ENCODE data around the gene PPP1R15B.

The PPP1R15B gene

GRCh38 chr1:204448344-204448964 lies 36.8 kb upstream of the PPP1R15B start:
- no peak overlapping the region for H3K4me3 ChIP-seq (replicated peaks; ENCODE audit: insufficient read depth, low read length)
- H3K27ac ChIP-seq (replicated peaks): no peak overlapping the region
- peak in 1 of 2 experiments; percentile 57 for DNase-seq (ENCODE audit: low read depth in 1 of 2, low spot score in 1 of 2)

GRCh38 chr1:204447736-204448135 lies 36.1 kb upstream of the PPP1R15B start:
- Histone ChIP-seq H3K27ac (replicated peaks) (no peak overlapping the region), H3K27me3 (ENCODE audit: insufficient read depth, poor library complexity, severe bottlenecking) (no peaks in the 10 kb centered on the region), H3K4me3 (replicated peaks; ENCODE audit: insufficient read depth, low read length) (no peak overlapping the region)
- no peak for DNase-seq (ENCODE audit: low read depth in 1 of 2, low spot score in 1 of 2)
- TF ChIP-seq, protein P1, sequence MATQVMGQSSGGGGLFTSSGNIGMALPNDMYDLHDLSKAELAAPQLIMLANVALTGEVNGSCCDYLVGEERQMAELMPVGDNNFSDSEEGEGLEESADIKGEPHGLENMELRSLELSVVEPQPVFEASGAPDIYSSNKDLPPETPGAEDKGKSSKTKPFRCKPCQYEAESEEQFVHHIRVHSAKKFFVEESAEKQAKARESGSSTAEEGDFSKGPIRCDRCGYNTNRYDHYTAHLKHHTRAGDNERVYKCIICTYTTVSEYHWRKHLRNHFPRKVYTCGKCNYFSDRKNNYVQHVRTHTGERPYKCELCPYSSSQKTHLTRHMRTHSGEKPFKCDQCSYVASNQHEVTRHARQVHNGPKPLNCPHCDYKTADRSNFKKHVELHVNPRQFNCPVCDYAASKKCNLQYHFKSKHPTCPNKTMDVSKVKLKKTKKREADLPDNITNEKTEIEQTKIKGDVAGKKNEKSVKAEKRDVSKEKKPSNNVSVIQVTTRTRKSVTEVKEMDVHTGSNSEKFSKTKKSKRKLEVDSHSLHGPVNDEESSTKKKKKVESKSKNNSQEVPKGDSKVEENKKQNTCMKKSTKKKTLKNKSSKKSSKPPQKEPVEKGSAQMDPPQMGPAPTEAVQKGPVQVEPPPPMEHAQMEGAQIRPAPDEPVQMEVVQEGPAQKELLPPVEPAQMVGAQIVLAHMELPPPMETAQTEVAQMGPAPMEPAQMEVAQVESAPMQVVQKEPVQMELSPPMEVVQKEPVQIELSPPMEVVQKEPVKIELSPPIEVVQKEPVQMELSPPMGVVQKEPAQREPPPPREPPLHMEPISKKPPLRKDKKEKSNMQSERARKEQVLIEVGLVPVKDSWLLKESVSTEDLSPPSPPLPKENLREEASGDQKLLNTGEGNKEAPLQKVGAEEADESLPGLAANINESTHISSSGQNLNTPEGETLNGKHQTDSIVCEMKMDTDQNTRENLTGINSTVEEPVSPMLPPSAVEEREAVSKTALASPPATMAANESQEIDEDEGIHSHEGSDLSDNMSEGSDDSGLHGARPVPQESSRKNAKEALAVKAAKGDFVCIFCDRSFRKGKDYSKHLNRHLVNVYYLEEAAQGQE (IDR thresholded peaks at IDR 0.05; ENCODE audit: insufficient replicate concordance, low read depth): no peak
- TF ChIP-seq SPI1 (IDR thresholded peaks at IDR 0.05; ENCODE audit: borderline replicate concordance, low read depth) (no peak), POLR2AphosphoS5 (IDR thresholded peaks at IDR 0.05; ENCODE audit: low read depth) (no peak)

More at GRCh38 chr1:204448344-204448964, 36.8 kb upstream of the PPP1R15B start:
- H3K27me3 ChIP-seq (ENCODE audit: insufficient read depth, poor library complexity, severe bottlenecking): no peaks in the 10 kb centered on the region
- TF ChIP-seq CTCF (IDR thresholded peaks at IDR 0.05; ENCODE audit: insufficient read depth, low read length) (no peak), SPI1 (IDR thresholded peaks at IDR 0.05; ENCODE audit: borderline replicate concordance, low read depth) (peak; percentile 31; the same call in 1 of the 2 replicates), POLR2AphosphoS5 (IDR thresholded peaks at IDR 0.05; ENCODE audit: low read depth) (no peak)

- TF ChIP-seq CTCF (IDR thresholded peaks at IDR 0.05; ENCODE audit: insufficient read depth, low read length) (no peak), GABPA (IDR thresholded peaks at IDR 0.05; ENCODE audit: low read depth) (no peak), SPI1 (IDR thresholded peaks at IDR 0.05; ENCODE audit: borderline replicate concordance, low read depth) (no peak), POLR2AphosphoS5 (IDR thresholded peaks at IDR 0.05; ENCODE audit: low read depth) (no peak)
- TF ChIP-seq, protein P1 (IDR thresholded peaks at IDR 0.05; ENCODE audit: insufficient replicate concordance, low read depth): no peak
- no peak for DNase-seq (ENCODE audit: low read depth in 1 of 2, low spot score in 1 of 2)
- no peaks in the 10 kb centered on the region for H3K27me3 ChIP-seq (ENCODE audit: insufficient read depth, poor library complexity, severe bottlenecking)
- H3K4me3 ChIP-seq (replicated peaks; ENCODE audit: insufficient read depth, low read length): no peak overlapping the region
- no peak overlapping the region for H3K27ac ChIP-seq (replicated peaks)
Measured at GRCh38 chr1:204447190-204447589, 35.6 kb upstream of the PPP1R15B start.

GRCh38 chr1:204446413-204447111 lies 34.9 kb upstream of the PPP1R15B start:
- no peak overlapping the region for H3K27ac ChIP-seq (replicated peaks)
- peak in 1 of 2 experiments; percentile 68 for DNase-seq (ENCODE audit: low read depth in 1 of 2, low spot score in 1 of 2)
- H3K27me3 ChIP-seq (ENCODE audit: insufficient read depth, poor library complexity, severe bottlenecking): no peaks in the 10 kb centered on the region
- no peak overlapping the region for H3K4me3 ChIP-seq (replicated peaks; ENCODE audit: insufficient read depth, low read length)
- peak; percentile 87 for TF ChIP-seq CTCF (IDR thresholded peaks at IDR 0.05; ENCODE audit: insufficient read depth, low read length)
- no peak for TF ChIP-seq GABPA (IDR thresholded peaks at IDR 0.05; ENCODE audit: low read depth)
